RWPE1 (cell line): ENCODE results near the gene DLST.

Experiments used
- CTCF ChIA-PET: fragments of 350-600 bp; sonication (Branson Sonifier 250); formaldehyde crosslinking; extraction: SDS; loops from one replicate; lab custom pipeline; 2021; lab: Yijun Ruan, JAX
- POLR2A ChIA-PET: fragments of 400-600 bp; formaldehyde crosslinking; extraction: SDS; loops from one replicate; lab custom pipeline; 2020; ENCODE audit warnings: antibody characterized with exemption; ENCODE audit not compliant: low non-redundant PET; lab: Yijun Ruan, JAX
- DNase-seq: peaks from one replicate; pipeline ENCODE4 v3.0.0; 2012; ENCODE audit warnings: low spot score
- H3K27ac ChIP-seq: fragments of 450-650 bp; 2 replicates; pipeline ENCODE4 v1.5.1; 2017
- CTCF ChIP-seq: fragments of 450-650 bp; conservative IDR thresholded peaks from 2 replicates; pipeline ENCODE4 v1.5.1; 2017; ENCODE audit warnings: low read depth, mild to moderate bottlenecking

The DLST gene

DNA sequence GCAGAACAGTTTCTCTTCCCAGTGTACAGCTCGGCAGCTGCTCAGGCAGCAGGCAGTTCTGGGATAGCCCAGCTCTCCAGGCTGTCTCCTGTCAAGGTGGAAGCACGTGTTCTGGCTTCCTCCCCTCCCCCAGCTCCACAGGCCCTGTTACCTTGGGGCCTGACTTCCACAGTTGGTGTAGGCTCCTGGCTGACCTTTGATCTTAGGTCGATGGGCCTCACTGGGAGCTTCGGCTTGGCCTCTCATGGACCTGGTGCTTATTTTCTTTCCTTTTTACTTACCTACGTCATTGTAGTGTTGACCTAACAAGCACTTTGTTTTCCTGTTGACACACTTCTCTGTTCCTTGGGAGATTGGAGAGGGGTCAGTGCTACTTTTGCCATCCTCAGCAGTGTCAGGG is 17.0 kb downstream of the DLST start:
- no peak overlapping the region for H3K27ac ChIP-seq
- no peak for DNase-seq
- ChIA-PET POLR2A (no interaction called here), CTCF (no interaction called here)
- TF ChIP-seq CTCF, result no peak

GRCh38 chr14:74902941-74903705 is 21.4 kb downstream of the DLST start:
- no peak for TF ChIP-seq CTCF
- H3K27ac ChIP-seq, result peak overlapping the region; percentile 23
- ChIA-PET CTCF (no interaction called here), POLR2A (no interaction called here)
- DNase-seq, result no peak

DNA sequence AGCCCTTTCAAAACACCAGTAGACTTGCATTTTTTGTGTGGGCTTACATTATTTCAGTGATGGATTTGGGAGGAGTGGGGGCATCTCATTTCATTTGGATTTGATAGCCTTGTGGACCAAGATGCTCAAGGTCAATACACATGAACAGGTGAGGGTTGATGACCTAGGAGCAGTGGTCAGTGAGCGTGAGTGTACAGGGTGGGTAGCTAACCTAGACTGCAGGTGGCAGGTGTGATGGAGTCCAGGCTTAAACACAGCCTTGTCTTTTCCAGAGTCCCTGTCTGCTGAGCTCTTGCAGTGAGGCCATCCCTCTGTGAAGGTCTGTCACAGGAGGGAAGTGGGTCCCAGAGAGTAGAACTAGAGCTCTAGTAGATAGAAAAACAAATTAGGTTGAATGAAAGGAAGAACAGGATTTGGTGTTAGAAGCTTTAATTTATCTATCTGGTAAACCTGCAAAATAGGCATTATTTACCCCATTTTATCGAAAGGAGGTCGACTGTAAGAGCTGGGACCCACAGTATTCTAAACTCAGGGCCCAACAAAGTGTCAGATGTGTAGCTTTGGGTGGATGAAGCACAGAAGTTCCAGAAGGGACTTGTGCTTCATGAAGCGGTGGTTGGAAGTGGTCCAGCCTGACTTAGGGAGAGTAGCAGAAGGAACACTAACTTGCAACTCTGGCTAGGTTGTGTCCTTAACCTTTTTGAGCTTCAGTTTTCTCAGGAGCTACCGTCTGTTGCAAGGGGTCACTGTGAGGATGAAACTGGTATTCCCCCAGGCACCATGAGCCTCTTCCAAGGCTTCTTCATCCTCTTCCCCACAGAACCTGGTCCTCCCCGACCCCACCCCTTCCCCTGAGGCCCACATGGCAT is 23.2 kb downstream of the DLST start:
- peak overlapping the region; percentile 34 for H3K27ac ChIP-seq
- ChIA-PET POLR2A (interaction anchor here (0.6 kb wide), 1 partner anchor 22 kb away, joined by 4 read pairs; no protein-coding TSS in a partner anchor), CTCF (interaction anchor here (0.7 to 2.0 kb wide), 12 partner anchors 11 to 415 kb away, joined by 3 to 28 read pairs (median 4); partner anchors contain the start of gene RPS6KL1)
- no peak for TF ChIP-seq CTCF
- no peak for DNase-seq

DNA sequence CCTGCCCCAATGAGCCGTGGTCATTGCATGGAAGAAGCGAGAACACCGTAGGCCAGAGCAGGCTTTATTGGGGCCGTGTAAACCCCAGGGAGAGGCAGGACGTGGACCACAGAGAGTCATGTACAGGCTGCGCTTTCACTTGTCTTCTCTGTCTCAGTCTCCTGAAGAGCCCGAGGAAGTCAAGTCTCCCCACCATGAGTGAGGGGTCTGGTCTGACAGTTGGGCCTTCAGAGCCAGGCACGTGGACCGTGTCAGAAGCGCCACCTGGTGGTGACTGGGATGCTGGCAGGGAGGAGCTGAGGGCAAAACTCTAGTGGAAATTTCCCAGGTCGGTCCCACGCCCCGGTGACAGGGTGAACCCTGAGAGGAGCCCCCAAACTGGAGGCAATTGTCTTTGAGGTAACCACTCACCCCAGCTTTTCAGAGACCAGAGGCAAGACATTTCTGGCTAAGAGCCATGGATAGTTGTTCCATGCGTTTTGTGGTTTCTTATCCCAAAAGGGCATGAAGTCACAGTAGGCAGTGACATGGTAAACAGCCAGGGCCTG is 24.0 kb downstream of the DLST start:
- POLR2A ChIA-PET, result no interaction called here
- peak; percentile 90 for TF ChIP-seq CTCF
- peak overlapping the region; percentile 34 for H3K27ac ChIP-seq
- DNase-seq, result peak; percentile 58
- CTCF ChIA-PET, result interaction anchor here (0.6 to 2.0 kb wide), 32 partner anchors 9 to 740 kb away, joined by 3 to 28 read pairs (median 4); partner anchors contain the start of genes EIF2B2 and RPS6KL1

GRCh38 chr14:74906925-74907521 is 25.3 kb downstream of the DLST start:
- ChIA-PET POLR2A (no interaction called here), CTCF (interaction anchor here (0.6 to 1.4 kb wide), 5 partner anchors 113 to 390 kb away, joined by 3 to 5 read pairs (median 4); no protein-coding TSS in a partner anchor)
- DNase-seq, result no peak
- peak overlapping the region; percentile 18 for H3K27ac ChIP-seq
- no peak for TF ChIP-seq CTCF

GRCh38 chr14:74907744-74908143 is 26.0 kb downstream of the DLST start:
- no peak for TF ChIP-seq CTCF

More at GRCh38 chr14:74907744-74908143, 26.0 kb downstream of the DLST start:
- DNase-seq, result no peak
- ChIA-PET POLR2A (no interaction called here), CTCF (interaction anchor here (0.5 to 2.1 kb wide), 3 partner anchors 47 to 180 kb away, joined by 3 to 9 read pairs (median 4); no protein-coding TSS in a partner anchor)
- H3K27ac ChIP-seq, result peak overlapping the region; percentile 18
